ENCODE measurements around the gene SECISBP2. TPM values are rescaled to one million over a fixed set of nuclear protein-coding genes. Genes with fewer than 3 reads are reported as not detected.

SECISBP2 gene
- total RNA-seq, 5 donors from 2014 or later (not counting 1 experiment from before 2014, with no cell fraction given): 78.8 to 132 (median 87.5) TPM

GRCh38 chr9:89347651-89348050 lies 29.4 kb downstream of the SECISBP2 start:
- Mint-ChIP-seq H3K4me1 (peaks cover 31 to 40% (median 33%) of the 10 kb centered on the region in 3 donors), H3K27ac (no peak overlapping the region), H3K4me3 (no peak overlapping the region), H3K9me3 (no peaks in the 10 kb centered on the region), H3K36me3 (peaks cover 91% of the 10 kb centered on the region), H3K27me3 (no peaks in the 10 kb centered on the region)
- no peak for DNase-seq
- Histone ChIP-seq H3K4me1 (ENCODE audit: control insufficient read depth in 1 of 2, extremely low read depth in 1 of 2, insufficient read depth in 2 of 2, low read length in 2 of 2) (peaks cover 0 to 14% of the 10 kb centered on the region in 2 experiments), H3K4me3 (ENCODE audit: control insufficient read depth in 1 of 2, extremely low read depth in 1 of 2, low read length in 1 of 2) (no peak overlapping the region), H3K9me3 (no peaks in the 10 kb centered on the region), H3K27me3 (replicated peaks in 1 of 2; ENCODE audit: control insufficient read depth in 2 of 2, extremely low read depth in 1 of 2, insufficient read depth in 2 of 2, low read length in 1 of 2) (no peaks in the 10 kb centered on the region), H3K27ac (ENCODE audit: low read length) (no peak overlapping the region), H3K36me3 (ENCODE audit: control insufficient read depth in 2 of 2, extremely low read depth in 1 of 2, insufficient read depth in 1 of 2, low read length in 1 of 2) (peaks cover 20 to 98% of the 10 kb centered on the region in 2 donors)
- ATAC-seq (replicated peaks in 1 of 4): no peak
- ChIA-PET POLR2A (interaction anchor here in 1 of 2 donors (0.5 to 1.0 kb wide), 3 partner anchors 10 to 201 kb away, joined by 3 read pairs; no protein-coding TSS in a partner anchor), CTCF (no interaction called here)
- 100% methylated on average over 4 of the region's 5 CpGs for WGBS (ENCODE audit: insufficient coverage)

- H3K4me3 ChIP-seq (ENCODE audit: control insufficient read depth in 1 of 2, extremely low read depth in 1 of 2, low read length in 1 of 2): no peak overlapping the region
- ChIA-PET POLR2A (no interaction called here), CTCF (no interaction called here)
- H3K4me3 Mint-ChIP-seq: no peak overlapping the region
- no peaks in the 10 kb centered on the region for H3K9me3 ChIP-seq
- H3K27me3 ChIP-seq (replicated peaks in 1 of 2; ENCODE audit: control insufficient read depth in 2 of 2, extremely low read depth in 1 of 2, insufficient read depth in 2 of 2, low read length in 1 of 2): no peaks in the 10 kb centered on the region
- peaks cover 87% of the 10 kb centered on the region for H3K36me3 Mint-ChIP-seq
- DNase-seq (no peak), ATAC-seq (replicated peaks in 1 of 4) (no peak)
- H3K27me3 Mint-ChIP-seq: no peaks in the 10 kb centered on the region
- no peaks in the 10 kb centered on the region for H3K9me3 Mint-ChIP-seq
- peaks cover 31 to 96% of the 10 kb centered on the region in 2 donors for H3K36me3 ChIP-seq (ENCODE audit: control insufficient read depth in 2 of 2, extremely low read depth in 1 of 2, insufficient read depth in 1 of 2, low read length in 1 of 2)
- no peak overlapping the region for H3K27ac Mint-ChIP-seq
- no peak overlapping the region for H3K27ac ChIP-seq (ENCODE audit: low read length)
- WGBS (ENCODE audit: insufficient coverage): 94% methylated on average over 2 of the region's 6 CpGs
- H3K4me1 ChIP-seq (ENCODE audit: control insufficient read depth in 1 of 2, extremely low read depth in 1 of 2, insufficient read depth in 2 of 2, low read length in 2 of 2): peaks cover 0 to 21% of the 10 kb centered on the region in 2 experiments
- H3K4me1 Mint-ChIP-seq: peaks cover 28 to 35% (median 29%) of the 10 kb centered on the region in 3 donors
These were observed 31.3 kb downstream of the SECISBP2 start for GRCh38 chr9:89349607-89350006.

DNA sequence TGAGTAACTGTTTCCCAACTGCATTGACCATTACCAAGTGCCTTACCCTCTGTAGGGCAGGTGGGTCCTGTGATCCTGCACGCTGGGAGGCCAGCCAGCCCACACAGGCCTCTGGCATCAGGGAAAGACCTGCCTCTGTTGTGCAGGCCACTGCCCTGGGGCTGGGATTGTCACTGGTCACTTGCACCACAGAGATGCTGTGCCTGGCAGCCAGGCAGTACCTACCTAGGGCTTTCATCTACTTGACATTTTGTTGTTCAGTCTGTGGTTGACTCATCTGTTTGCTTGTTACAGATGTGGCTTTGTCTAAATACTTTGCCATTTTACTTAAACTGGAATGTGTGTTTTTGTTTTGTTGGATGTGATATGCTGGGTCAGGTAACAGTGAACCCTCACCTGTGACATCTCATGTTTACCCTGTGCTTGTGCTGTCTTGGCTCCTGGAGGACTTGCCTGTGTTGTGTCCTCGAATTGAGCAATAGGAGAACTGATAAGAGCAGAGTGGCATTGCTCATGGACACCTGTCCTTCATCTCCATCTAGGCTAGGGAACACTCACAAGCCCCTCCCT lies 32.8 kb downstream of the SECISBP2 start:
- ATAC-seq (replicated peaks in 1 of 4) (no peak), DNase-seq (no peak)
- Mint-ChIP-seq H3K4me3 (no peak overlapping the region), H3K9me3 (no peaks in the 10 kb centered on the region), H3K4me1 (peaks cover 19 to 35% (median 29%) of the 10 kb centered on the region in 3 donors), H3K27ac (peak overlapping the region; percentile 80 to 92), H3K27me3 (no peaks in the 10 kb centered on the region), H3K36me3 (peaks cover 86% of the 10 kb centered on the region)
- CTCF ChIA-PET: no interaction called here
- Histone ChIP-seq H3K27ac (ENCODE audit: low read length) (no peak overlapping the region), H3K36me3 (ENCODE audit: control insufficient read depth in 2 of 2, extremely low read depth in 1 of 2, insufficient read depth in 1 of 2, low read length in 1 of 2) (peaks cover 32 to 95% of the 10 kb centered on the region in 2 donors), H3K9me3 (no peaks in the 10 kb centered on the region), H3K27me3 (replicated peaks in 1 of 2; ENCODE audit: control insufficient read depth in 2 of 2, extremely low read depth in 1 of 2, insufficient read depth in 2 of 2, low read length in 1 of 2) (no peaks in the 10 kb centered on the region), H3K4me1 (ENCODE audit: control insufficient read depth in 1 of 2, extremely low read depth in 1 of 2, insufficient read depth in 2 of 2, low read length in 2 of 2) (peaks cover 0 to 21% of the 10 kb centered on the region in 2 experiments), H3K4me3 (ENCODE audit: control insufficient read depth in 1 of 2, extremely low read depth in 1 of 2, low read length in 1 of 2) (no peak overlapping the region)
- 88% methylated on average over 2 of the region's 2 CpGs for WGBS (ENCODE audit: insufficient coverage)
- POLR2A ChIA-PET: no interaction called here

- H3K9me3 ChIP-seq: no peaks in the 10 kb centered on the region
- Mint-ChIP-seq H3K27ac (peak overlapping the region; percentile 80 to 92), H3K36me3 (peaks cover 86% of the 10 kb centered on the region), H3K9me3 (no peaks in the 10 kb centered on the region), H3K4me1 (peaks cover 19 to 38% (median 31%) of the 10 kb centered on the region in 3 donors), H3K27me3 (no peaks in the 10 kb centered on the region), H3K4me3 (peak overlapping the region in 1 of 3 donors; percentile 12)
- H3K27me3 ChIP-seq (replicated peaks in 1 of 2; ENCODE audit: control insufficient read depth in 2 of 2, extremely low read depth in 1 of 2, insufficient read depth in 2 of 2, low read length in 1 of 2): no peaks in the 10 kb centered on the region
- peaks cover 0 to 21% of the 10 kb centered on the region in 2 experiments for H3K4me1 ChIP-seq (ENCODE audit: control insufficient read depth in 1 of 2, extremely low read depth in 1 of 2, insufficient read depth in 2 of 2, low read length in 2 of 2)
- 100% methylated on average over 5 of the region's 6 CpGs for WGBS (ENCODE audit: insufficient coverage)
- H3K36me3 ChIP-seq (ENCODE audit: control insufficient read depth in 2 of 2, extremely low read depth in 1 of 2, insufficient read depth in 1 of 2, low read length in 1 of 2): peaks cover 32 to 95% of the 10 kb centered on the region in 2 donors
- ATAC-seq (replicated peaks in 1 of 4) (peak in 1 of 4 experiments; percentile 6), DNase-seq (no peak)
- H3K4me3 ChIP-seq (ENCODE audit: control insufficient read depth in 1 of 2, extremely low read depth in 1 of 2, low read length in 1 of 2): no peak overlapping the region
- ChIA-PET POLR2A (interaction anchor here in 1 of 2 donors (0.6 kb wide), 1 partner anchor 31 kb away, joined by 3 read pairs; no protein-coding TSS in a partner anchor), CTCF (no interaction called here)
- peak overlapping the region; percentile 35 for H3K27ac ChIP-seq (ENCODE audit: low read length)
These were observed 33.4 kb downstream of the SECISBP2 start for GRCh38 chr9:89351584-89352300.

GRCh38 chr9:89352451-89352850 lies 34.2 kb downstream of the SECISBP2 start:
- POLR2A ChIA-PET: no interaction called here
- Mint-ChIP-seq H3K27ac (peak overlapping the region; percentile 71 to 92), H3K4me1 (peaks cover 19 to 40% (median 31%) of the 10 kb centered on the region in 3 donors), H3K27me3 (no peaks in the 10 kb centered on the region), H3K4me3 (peak overlapping the region in 2 of 3 donors; percentile 12 to 37), H3K9me3 (no peaks in the 10 kb centered on the region), H3K36me3 (peaks cover 86% of the 10 kb centered on the region)
- peaks cover 32 to 95% of the 10 kb centered on the region in 2 donors for H3K36me3 ChIP-seq (ENCODE audit: control insufficient read depth in 2 of 2, extremely low read depth in 1 of 2, insufficient read depth in 1 of 2, low read length in 1 of 2)
- H3K4me3 ChIP-seq (ENCODE audit: control insufficient read depth in 1 of 2, extremely low read depth in 1 of 2, low read length in 1 of 2): no peak overlapping the region
- H3K27ac ChIP-seq (ENCODE audit: low read length): peak overlapping the region; percentile 35
- WGBS (ENCODE audit: insufficient coverage): 65% methylated on average over 2 of the region's 3 CpGs
- H3K9me3 ChIP-seq: no peaks in the 10 kb centered on the region
- CTCF ChIA-PET: no interaction called here
- H3K4me1 ChIP-seq (ENCODE audit: control insufficient read depth in 1 of 2, extremely low read depth in 1 of 2, insufficient read depth in 2 of 2, low read length in 2 of 2): peaks cover 0 to 21% of the 10 kb centered on the region in 2 experiments
- DNase-seq (no peak), ATAC-seq (replicated peaks in 1 of 4) (no peak)
- no peaks in the 10 kb centered on the region for H3K27me3 ChIP-seq (replicated peaks in 1 of 2; ENCODE audit: control insufficient read depth in 2 of 2, extremely low read depth in 1 of 2, insufficient read depth in 2 of 2, low read length in 1 of 2)

- DNase-seq (no peak), ATAC-seq (replicated peaks in 1 of 4) (no peak)
- Mint-ChIP-seq H3K27me3 (no peaks in the 10 kb centered on the region), H3K27ac (peak overlapping the region; percentile 71 to 92), H3K36me3 (peaks cover 88% of the 10 kb centered on the region), H3K4me3 (no peak overlapping the region), H3K4me1 (peaks cover 19 to 40% (median 31%) of the 10 kb centered on the region in 3 donors), H3K9me3 (no peaks in the 10 kb centered on the region)
- no peak overlapping the region for H3K4me3 ChIP-seq (ENCODE audit: control insufficient read depth in 1 of 2, extremely low read depth in 1 of 2, low read length in 1 of 2)
- 97% methylated on average over 8 of the region's 8 CpGs for WGBS (ENCODE audit: insufficient coverage)
- peaks cover 0 to 21% of the 10 kb centered on the region in 2 experiments for H3K4me1 ChIP-seq (ENCODE audit: control insufficient read depth in 1 of 2, extremely low read depth in 1 of 2, insufficient read depth in 2 of 2, low read length in 2 of 2)
- peak overlapping the region; percentile 35 for H3K27ac ChIP-seq (ENCODE audit: low read length)
- ChIA-PET POLR2A (no interaction called here), CTCF (interaction anchor here (0.6 to 0.8 kb wide), 2 partner anchors 169 to 195 kb away, joined by 3 read pairs; no protein-coding TSS in a partner anchor)
- peaks cover 32 to 95% of the 10 kb centered on the region in 2 donors for H3K36me3 ChIP-seq (ENCODE audit: control insufficient read depth in 2 of 2, extremely low read depth in 1 of 2, insufficient read depth in 1 of 2, low read length in 1 of 2)
- no peaks in the 10 kb centered on the region for H3K27me3 ChIP-seq (replicated peaks in 1 of 2; ENCODE audit: control insufficient read depth in 2 of 2, extremely low read depth in 1 of 2, insufficient read depth in 2 of 2, low read length in 1 of 2)
- H3K9me3 ChIP-seq: no peaks in the 10 kb centered on the region
These were observed 34.8 kb downstream of the SECISBP2 start for GRCh38 chr9:89352874-89353649.
